ENCODE results near the gene ZBTB6. TPM values are rescaled to one million over a fixed set of nuclear protein-coding genes. Genes with fewer than 3 reads are reported as not detected.
A peak's percentile ranks its signal among the peaks of the same experiment; 100 is the strongest.
"Not testable (repeated sequence)": the region's sequence is repeated elsewhere in the genome, so short reads cannot be mapped to it uniquely, and the experiment has no call there.

Gene ZBTB6
- total and polyA plus RNA-seq, 2 of the 13 experiments (the other 11 are each of a cell fraction or from before 2014, with no cell fraction given) = 3.7 to 7.1 TPM

DNA sequence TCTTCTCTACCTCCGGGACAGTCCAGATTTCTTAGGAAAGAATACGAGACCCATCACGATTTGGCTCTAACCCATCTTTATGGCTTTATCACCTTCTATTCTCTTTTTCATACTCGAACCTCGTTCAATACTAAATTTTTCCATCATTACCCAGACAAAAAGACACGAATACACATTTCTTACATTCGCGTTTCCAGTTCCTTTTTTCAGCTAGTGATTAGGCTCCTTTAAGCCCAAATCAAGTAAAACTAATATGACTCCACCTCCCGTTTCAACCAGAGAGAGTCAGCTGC lies 506 bp downstream of the ZBTB6 start:
- H3K4me2 ChIP-seq (ENCODE audit: low read depth, low read length) = peak overlapping the region; percentile 76
- TSS peak; percentile 53 for BruUV-seq (replicated peaks)
- no peaks in the 10 kb centered on the region for H4K20me1 ChIP-seq (ENCODE audit: insufficient read depth, low read length)
- WGBS (ENCODE audit: low lambda C conversion rate) = 1% methylated on average over 9 of the region's 9 CpGs
- no peaks in the 10 kb centered on the region for H3K27me3 ChIP-seq (ENCODE audit: control insufficient read depth in 1 of 2, insufficient read depth in 2 of 2, low read length in 2 of 2)
- in situ Hi-C loops (cut with HindIII; ENCODE audit: extremely low pct_ligation_motif_present, low pct_unique_long_range_greater_than_20kb) = no loop called here
- H3K9me3 ChIP-seq (ENCODE audit: low read length) = no peaks in the 10 kb centered on the region
- FAIRE-seq = no peak
- no peak overlapping the region for H2AFZ ChIP-seq (ENCODE audit: low read length)
- peak overlapping the region; percentile 79 to 90 (median 81) for H3K4me3 ChIP-seq (replicated peaks in 1 of 3; ENCODE audit: insufficient read depth in 1 of 3, low read depth in 2 of 3, low read length in 3 of 3)
- peaks cover 34% of the 10 kb centered on the region for H3K79me2 ChIP-seq (ENCODE audit: insufficient read depth, low read length)
- peaks cover 11% of the 10 kb centered on the region for H3K4me1 ChIP-seq (ENCODE audit: insufficient read depth, low read length)
- intact Hi-C loops (cut with micrococcal nuclease; ENCODE audit: unreplicated experiment) = loop anchor here (2.0 to 5.0 kb wide), 2 partner anchors 18 to 75 kb away; partner anchors contain the start of gene ZBTB26
- peak overlapping the region; percentile 91 for H3K9ac ChIP-seq (ENCODE audit: insufficient read depth, low read depth, low read length)
- POLR2A ChIA-PET = interaction anchor here (0.6 to 5.2 kb wide), 18 partner anchors 8 to 557 kb away, joined by 3 to 64 read pairs (median 4); partner anchors contain the start of genes PDCL, RABGAP1, RC3H2 and ZBTB26
- no peak for ATAC-seq
- no peak for DNase-seq (ENCODE audit: low spot score)
- peak overlapping the region; percentile 93 for H3K27ac ChIP-seq (ENCODE audit: extremely low read length, insufficient read depth, low read length)
- CTCF ChIA-PET (ENCODE audit: low intra/inter-chr PET ratio, low total read pairs) = no interaction called here
- peak; percentile 70; the same call in 1 of the 2 replicates for TF ChIP-seq ZNF878 (CRISPR knock-in tag; IDR thresholded peaks at IDR 0.05)
- TF ChIP-seq NCOA2 (CRISPR knock-in tag; IDR thresholded peaks at IDR 0.05) = no peak
- no peak for TF ChIP-seq ZNF143 (CRISPR knock-in tag; IDR thresholded peaks at IDR 0.05)
- no peak for TF ChIP-seq ZNF274 (CRISPR knock-in tag; IDR thresholded peaks at IDR 0.05)
- TF ChIP-seq TRIM24 (CRISPR knock-in tag; IDR thresholded peaks at IDR 0.05) = 0 out of 2 replicates have a peak, but pooled peaks have one; percentile 13
- TF ChIP-seq TP53 (CRISPR knock-in tag; conservative IDR thresholded peaks at IDR 0.05) = peak; percentile 22; the same call in 1 of the 2 replicates
- 0 out of 2 replicates have a peak, but pooled peaks have one; percentile 38 for TF ChIP-seq CCDC6 (CRISPR knock-in tag; IDR thresholded peaks at IDR 0.05)
- TF ChIP-seq, protein P1, sequence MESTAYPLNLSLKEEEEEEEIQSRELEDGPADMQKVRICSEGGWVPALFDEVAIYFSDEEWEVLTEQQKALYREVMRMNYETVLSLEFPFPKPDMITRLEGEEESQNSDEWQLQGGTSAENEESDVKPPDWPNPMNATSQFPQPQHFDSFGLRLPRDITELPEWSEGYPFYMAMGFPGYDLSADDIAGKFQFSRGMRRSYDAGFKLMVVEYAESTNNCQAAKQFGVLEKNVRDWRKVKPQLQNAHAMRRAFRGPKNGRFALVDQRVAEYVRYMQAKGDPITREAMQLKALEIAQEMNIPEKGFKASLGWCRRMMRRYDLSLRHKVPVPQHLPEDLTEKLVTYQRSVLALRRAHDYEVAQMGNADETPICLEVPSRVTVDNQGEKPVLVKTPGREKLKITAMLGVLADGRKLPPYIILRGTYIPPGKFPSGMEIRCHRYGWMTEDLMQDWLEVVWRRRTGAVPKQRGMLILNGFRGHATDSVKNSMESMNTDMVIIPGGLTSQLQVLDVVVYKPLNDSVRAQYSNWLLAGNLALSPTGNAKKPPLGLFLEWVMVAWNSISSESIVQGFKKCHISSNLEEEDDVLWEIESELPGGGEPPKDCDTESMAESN (CRISPR knock-in tag; conservative IDR thresholded peaks at IDR 0.05) = 0 out of 2 replicates have a peak, but pooled peaks have one; percentile 3
- H3K36me3 ChIP-seq (replicated peaks in 1 of 2; ENCODE audit: control insufficient read depth in 1 of 2, insufficient read depth in 2 of 2, low read length in 2 of 2) = peaks cover 3 to 13% of the 10 kb centered on the region in 2 experiments; a peak in 2 of 5 replicates

DNA sequence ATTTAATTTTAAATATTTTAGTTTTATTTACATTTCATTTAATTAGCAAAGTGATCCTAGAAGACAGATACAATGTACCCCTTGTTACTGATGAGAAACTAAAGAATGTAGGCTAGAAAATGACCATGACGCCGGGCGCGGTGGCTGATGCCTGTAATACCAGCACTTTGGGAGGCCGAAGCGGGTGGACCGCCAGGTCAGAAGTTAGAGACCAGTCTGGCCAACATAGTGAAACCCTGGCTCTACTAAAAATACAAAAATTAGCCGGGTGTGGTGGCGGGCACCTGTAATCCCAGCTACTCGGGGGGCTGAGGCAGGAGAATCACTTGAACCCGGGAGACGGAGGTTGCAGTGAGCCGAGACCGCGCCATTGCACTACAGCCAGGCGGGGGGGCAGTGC lies 7.0 kb downstream of the ZBTB6 start:
- in situ Hi-C loops (cut with HindIII; ENCODE audit: extremely low pct_ligation_motif_present, low pct_unique_long_range_greater_than_20kb); H4K20me1 ChIP-seq (ENCODE audit: insufficient read depth, low read length); H3K4me2 ChIP-seq (ENCODE audit: low read depth, low read length); H2AFZ ChIP-seq (ENCODE audit: low read length); H3K9ac ChIP-seq (ENCODE audit: insufficient read depth, low read depth, low read length); H3K9me3 ChIP-seq (ENCODE audit: low read length); H3K27ac ChIP-seq (ENCODE audit: extremely low read length, insufficient read depth, low read length); H3K4me3 ChIP-seq (replicated peaks in 1 of 3; ENCODE audit: insufficient read depth in 1 of 3, low read depth in 2 of 3, low read length in 3 of 3); ATAC-seq; H3K27me3 ChIP-seq (ENCODE audit: control insufficient read depth in 1 of 2, insufficient read depth in 2 of 2, low read length in 2 of 2); intact Hi-C loops (cut with micrococcal nuclease; ENCODE audit: unreplicated experiment); BruUV-seq (replicated peaks); CTCF ChIA-PET (ENCODE audit: low intra/inter-chr PET ratio, low total read pairs); FAIRE-seq; DNase-seq (ENCODE audit: low spot score): not testable (repeated sequence)
- peaks cover 19% of the 10 kb centered on the region for H3K4me1 ChIP-seq (ENCODE audit: insufficient read depth, low read length)
- WGBS (ENCODE audit: low lambda C conversion rate) = 95% methylated on average over 16 of the region's 16 CpGs
- POLR2A ChIA-PET = interaction anchor here (2.1 kb wide), 1 partner anchor 35 kb away, joined by 23 read pairs; the partner anchor contains the start of gene RABGAP1
- H3K36me3 ChIP-seq (replicated peaks in 1 of 2; ENCODE audit: control insufficient read depth in 1 of 2, insufficient read depth in 2 of 2, low read length in 2 of 2) = peaks cover under 1 to 11% of the 10 kb centered on the region in 2 experiments; a peak in 2 of 5 replicates
- H3K79me2 ChIP-seq (ENCODE audit: insufficient read depth, low read length) = peaks cover 46% of the 10 kb centered on the region

Data from HepG2 (cell line).